Liver (tissue), 9 donors: ENCODE results near the gene ARL5A. TPM values are rescaled to one million over a fixed set of nuclear protein-coding genes. Genes with fewer than 3 reads are reported as not detected.

Source experiments
- DNase-seq: peaks from one replicate; pipeline ENCODE4 v3.0.0-alpha.2; 2017; ENCODE audit warnings: low spot score
- H3K27ac ChIP-seq, 2 donors: one replicate each; pipeline ENCODE4 v1.7.0; 2013; ENCODE audit warnings: inconsistent platforms in 2 of 2, low read length in 2 of 2, control low read depth in 1 of 2, low read depth in 1 of 2, mild to moderate bottlenecking in 1 of 2
- H3K27me3 ChIP-seq, 4 donors: one replicate each; pipeline versions ENCODE4 v1.6.1 to v1.7.0; 2013; ENCODE audit warnings: low read length in 3 of 4, inconsistent platforms in 1 of 4, mild to moderate bottlenecking in 1 of 4, moderate library complexity in 1 of 4; ENCODE audit not compliant: control insufficient read depth in 4 of 4, insufficient read depth in 4 of 4
- H3K36me3 ChIP-seq, 4 donors: one replicate each; pipeline versions ENCODE4 v1.6.1 to v1.7.0; 2013; ENCODE audit warnings: low read length in 3 of 4, mild to moderate bottlenecking in 3 of 4, low read depth in 1 of 4, moderate library complexity in 1 of 4; ENCODE audit not compliant: control insufficient read depth in 4 of 4, insufficient read depth in 3 of 4
- H3K4me1 ChIP-seq, 4 donors: one replicate each; pipeline versions ENCODE4 v1.6.1 to v1.7.0; 2013; ENCODE audit warnings: low read length in 3 of 4, mild to moderate bottlenecking in 3 of 4, moderate library complexity in 1 of 4; ENCODE audit not compliant: control insufficient read depth in 4 of 4, insufficient read depth in 4 of 4
- H3K4me3 ChIP-seq, 3 donors: one replicate each; pipeline versions ENCODE4 v1.6.1 to v1.7.0; 2013; ENCODE audit warnings: low read length in 3 of 3, control low read depth in 1 of 3, low read depth in 1 of 3, mild to moderate bottlenecking in 1 of 3
- H3K9ac ChIP-seq, 2 donors: one replicate each; pipeline ENCODE4 v1.7.0; 2013; ENCODE audit warnings: low read length in 2 of 2, mild to moderate bottlenecking in 2 of 2, moderate library complexity in 2 of 2, control low read depth in 1 of 2, low read depth in 1 of 2
- H3K9me3 ChIP-seq, 4 donors: one replicate each; pipeline versions ENCODE4 v1.6.1 to v1.7.0; 2013; ENCODE audit warnings: low read length in 3 of 4; ENCODE audit not compliant: control insufficient read depth in 4 of 4
- EGR1 ChIP-seq, 2 donors: IDR thresholded peaks; 2 replicates each; pipeline ENCODE4 v1.6.1; 2016 to 2018; ENCODE audit warnings: antibody characterized with exemption in 2 of 2, low read depth in 2 of 2
- FOXA1 ChIP-seq: IDR thresholded peaks from 2 replicates; pipeline ENCODE4 v1.6.1; 2016; ENCODE audit warnings: antibody characterized with exemption
- FOXA2 ChIP-seq: IDR thresholded peaks from 2 replicates; pipeline ENCODE4 v1.6.1; 2016; ENCODE audit warnings: antibody characterized with exemption
- GABPA ChIP-seq, 2 donors: IDR thresholded peaks in 1 of 2; conservative IDR thresholded peaks in 1 of 2; 2 replicates each; pipeline ENCODE4 v1.6.1; 2016; ENCODE audit warnings: antibody characterized with exemption in 2 of 2, mild to moderate bottlenecking in 1 of 2, moderate library complexity in 1 of 2
- HNF4A ChIP-seq, 2 donors: conservative IDR thresholded peaks; 2 replicates each; pipeline ENCODE4 v1.6.1; 2016; ENCODE audit warnings: antibody characterized with exemption in 2 of 2, mild to moderate bottlenecking in 2 of 2
- HNF4G ChIP-seq: IDR thresholded peaks from 2 replicates; pipeline ENCODE4 v1.6.1; 2016; ENCODE audit warnings: antibody characterized with exemption
- JUND ChIP-seq, 2 donors: IDR thresholded peaks; 2 replicates each; pipeline ENCODE4 v1.6.1; 2016; ENCODE audit warnings: antibody characterized with exemption in 2 of 2
- RAD21 ChIP-seq, 2 donors: IDR thresholded peaks; 2 replicates each; pipeline ENCODE4 v1.6.1; 2016; ENCODE audit warnings: antibody characterized with exemption in 2 of 2, mild to moderate bottlenecking in 2 of 2
- RXRA ChIP-seq, 2 donors: IDR thresholded peaks; 2 replicates each; pipeline ENCODE4 v1.6.1; 2017 to 2018; ENCODE audit warnings: antibody characterized with exemption in 2 of 2, mild to moderate bottlenecking in 1 of 2
- SP1 ChIP-seq: IDR thresholded peaks from 2 replicates; pipeline ENCODE4 v1.6.1; 2018; ENCODE audit warnings: antibody characterized with exemption, mild to moderate bottlenecking
- TAF1 ChIP-seq: conservative IDR thresholded peaks from 2 replicates; pipeline ENCODE4 v1.6.1; 2016; ENCODE audit warnings: antibody characterized with exemption, mild to moderate bottlenecking
- YY1 ChIP-seq: IDR thresholded peaks from 2 replicates; pipeline ENCODE4 v1.6.1; 2016; ENCODE audit warnings: antibody characterized with exemption, mild to moderate bottlenecking
- WGBS: extraction: QIAGEN DNeasy Blood & Tissue Kit; methylation state at CpG from one replicate; pipeline ENCODE4 v1.1.7; 2013; 5-methylcytosine and 5-hydroxymethylcytosine counted together
- polyA plus RNA-seq, 2 donors: library from polyadenylated mRNA; stranded (reverse) in 1 of 2; unstranded in 1 of 2; fragments of 200-250 nt in 1 of 2; fragments of >200 nt in 1 of 2; fragmentation: Nextera tagmentation in 1 of 2; extraction: Ambion mirVana in 1 of 2; gene quantifications; one replicate each; pipeline versions ENCODE4 v1.2.1 to v1.2.3, GENCODE V29; 2013 to 2015
- total RNA-seq, 2 donors: library from RNA; depleted of rRNA; stranded (reverse); fragments of >200 nt; gene quantifications; one replicate each; pipeline ENCODE4 v1.2.3, GENCODE V29; 2014
- TF ChIP-seq, protein P1 (sequence below): IDR thresholded peaks from 2 replicates; pipeline ENCODE4 v1.6.1; 2016; ENCODE audit warnings: antibody characterized with exemption
- TF ChIP-seq, protein P2 (sequence below): IDR thresholded peaks from 2 replicates; pipeline ENCODE4 v1.6.1; 2016; ENCODE audit warnings: antibody characterized with exemption
- TF ChIP-seq, protein P3 (sequence below): IDR thresholded peaks from 2 replicates; pipeline ENCODE4 v1.6.1; 2016; ENCODE audit warnings: antibody characterized with exemption
- TF ChIP-seq, protein P4 (sequence below): fragments of 150-350 bp; IDR thresholded peaks from 2 replicates; pipeline ENCODE4 v1.5.1; 2017; ENCODE audit warnings: improper control_type of control experiment, low read depth, low read length; ENCODE audit not compliant: missing input control
- TF ChIP-seq, protein P5 (sequence below): IDR thresholded peaks from 2 replicates; pipeline ENCODE4 v1.6.1; 2016; ENCODE audit warnings: antibody characterized with exemption, mild to moderate bottlenecking
- donor health status: healthy.
- donor health status: healthy.
- donor health status: healthy.
- donor health status: healthy.
- donor health status: healthy.

The ARL5A gene
- total and polyA plus RNA-seq, 4 donors = 9.0 to 41.6 (median 18.0) TPM

DNA sequence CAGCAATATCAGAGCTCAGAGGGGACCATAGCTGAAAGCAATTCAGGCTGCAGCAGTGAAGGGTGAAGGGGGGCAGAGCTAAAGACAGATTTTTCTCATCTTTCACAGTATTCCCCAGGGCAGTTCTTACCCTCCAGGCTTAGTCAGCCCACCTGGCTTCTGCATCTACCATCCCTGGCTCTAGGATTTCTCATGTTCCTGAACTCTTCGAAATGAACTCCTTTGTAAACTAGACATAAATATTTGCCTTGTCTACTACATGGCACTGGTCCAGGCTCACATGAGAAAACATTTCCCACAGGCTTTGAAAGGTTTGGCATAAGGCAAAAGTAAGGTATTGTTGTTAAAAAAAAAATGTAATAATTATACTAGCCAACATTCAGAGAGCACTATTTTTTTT, 70.4 kb downstream of the ARL5A start:
- 15% methylated on average over 1 of the region's 1 CpG for WGBS
- Histone ChIP-seq H3K27me3 (no peaks in the 10 kb centered on the region), H3K4me3 (no peak overlapping the region), H3K4me1 (no peaks in the 10 kb centered on the region), H3K27ac (no peak overlapping the region), H3K9ac (no peak overlapping the region), H3K9me3 (no peaks in the 10 kb centered on the region), H3K36me3 (no peaks in the 10 kb centered on the region)
- TF ChIP-seq EGR1 (IDR thresholded peaks at IDR 0.05; ENCODE audit: low read depth in 2 of 2) = no peak
- TF ChIP-seq, protein P1, sequence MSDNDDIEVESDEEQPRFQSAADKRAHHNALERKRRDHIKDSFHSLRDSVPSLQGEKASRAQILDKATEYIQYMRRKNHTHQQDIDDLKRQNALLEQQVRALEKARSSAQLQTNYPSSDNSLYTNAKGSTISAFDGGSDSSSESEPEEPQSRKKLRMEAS = no peak
- TF ChIP-seq, protein P2, sequence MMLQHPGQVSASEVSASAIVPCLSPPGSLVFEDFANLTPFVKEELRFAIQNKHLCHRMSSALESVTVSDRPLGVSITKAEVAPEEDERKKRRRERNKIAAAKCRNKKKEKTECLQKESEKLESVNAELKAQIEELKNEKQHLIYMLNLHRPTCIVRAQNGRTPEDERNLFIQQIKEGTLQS = no peak
- no peak for TF ChIP-seq RXRA (IDR thresholded peaks at IDR 0.05)
- TF ChIP-seq GABPA (IDR thresholded peaks at IDR 0.05 in 1 of 2, conservative IDR thresholded peaks at IDR 0.05 in 1 of 2) = no peak
- TF ChIP-seq SP1 = no peak
- TF ChIP-seq, protein P3, sequence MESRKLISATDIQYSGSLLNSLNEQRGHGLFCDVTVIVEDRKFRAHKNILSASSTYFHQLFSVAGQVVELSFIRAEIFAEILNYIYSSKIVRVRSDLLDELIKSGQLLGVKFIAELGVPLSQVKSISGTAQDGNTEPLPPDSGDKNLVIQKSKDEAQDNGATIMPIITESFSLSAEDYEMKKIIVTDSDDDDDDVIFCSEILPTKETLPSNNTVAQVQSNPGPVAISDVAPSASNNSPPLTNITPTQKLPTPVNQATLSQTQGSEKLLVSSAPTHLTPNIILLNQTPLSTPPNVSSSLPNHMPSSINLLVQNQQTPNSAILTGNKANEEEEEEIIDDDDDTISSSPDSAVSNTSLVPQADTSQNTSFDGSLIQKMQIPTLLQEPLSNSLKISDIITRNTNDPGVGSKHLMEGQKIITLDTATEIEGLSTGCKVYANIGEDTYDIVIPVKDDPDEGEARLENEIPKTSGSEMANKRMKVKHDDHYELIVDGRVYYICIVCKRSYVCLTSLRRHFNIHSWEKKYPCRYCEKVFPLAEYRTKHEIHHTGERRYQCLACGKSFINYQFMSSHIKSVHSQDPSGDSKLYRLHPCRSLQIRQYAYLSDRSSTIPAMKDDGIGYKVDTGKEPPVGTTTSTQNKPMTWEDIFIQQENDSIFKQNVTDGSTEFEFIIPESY = no peak
- no peak for TF ChIP-seq RAD21 (IDR thresholded peaks at IDR 0.05)
- TF ChIP-seq JUND (IDR thresholded peaks at IDR 0.05) = no peak
- TF ChIP-seq YY1 = no peak
- no peak for TF ChIP-seq TAF1
- no peak for TF ChIP-seq FOXA2
- TF ChIP-seq, protein P4, sequence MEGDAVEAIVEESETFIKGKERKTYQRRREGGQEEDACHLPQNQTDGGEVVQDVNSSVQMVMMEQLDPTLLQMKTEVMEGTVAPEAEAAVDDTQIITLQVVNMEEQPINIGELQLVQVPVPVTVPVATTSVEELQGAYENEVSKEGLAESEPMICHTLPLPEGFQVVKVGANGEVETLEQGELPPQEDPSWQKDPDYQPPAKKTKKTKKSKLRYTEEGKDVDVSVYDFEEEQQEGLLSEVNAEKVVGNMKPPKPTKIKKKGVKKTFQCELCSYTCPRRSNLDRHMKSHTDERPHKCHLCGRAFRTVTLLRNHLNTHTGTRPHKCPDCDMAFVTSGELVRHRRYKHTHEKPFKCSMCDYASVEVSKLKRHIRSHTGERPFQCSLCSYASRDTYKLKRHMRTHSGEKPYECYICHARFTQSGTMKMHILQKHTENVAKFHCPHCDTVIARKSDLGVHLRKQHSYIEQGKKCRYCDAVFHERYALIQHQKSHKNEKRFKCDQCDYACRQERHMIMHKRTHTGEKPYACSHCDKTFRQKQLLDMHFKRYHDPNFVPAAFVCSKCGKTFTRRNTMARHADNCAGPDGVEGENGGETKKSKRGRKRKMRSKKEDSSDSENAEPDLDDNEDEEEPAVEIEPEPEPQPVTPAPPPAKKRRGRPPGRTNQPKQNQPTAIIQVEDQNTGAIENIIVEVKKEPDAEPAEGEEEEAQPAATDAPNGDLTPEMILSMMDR = no peak
- no peak for TF ChIP-seq FOXA1
- TF ChIP-seq, protein P5, sequence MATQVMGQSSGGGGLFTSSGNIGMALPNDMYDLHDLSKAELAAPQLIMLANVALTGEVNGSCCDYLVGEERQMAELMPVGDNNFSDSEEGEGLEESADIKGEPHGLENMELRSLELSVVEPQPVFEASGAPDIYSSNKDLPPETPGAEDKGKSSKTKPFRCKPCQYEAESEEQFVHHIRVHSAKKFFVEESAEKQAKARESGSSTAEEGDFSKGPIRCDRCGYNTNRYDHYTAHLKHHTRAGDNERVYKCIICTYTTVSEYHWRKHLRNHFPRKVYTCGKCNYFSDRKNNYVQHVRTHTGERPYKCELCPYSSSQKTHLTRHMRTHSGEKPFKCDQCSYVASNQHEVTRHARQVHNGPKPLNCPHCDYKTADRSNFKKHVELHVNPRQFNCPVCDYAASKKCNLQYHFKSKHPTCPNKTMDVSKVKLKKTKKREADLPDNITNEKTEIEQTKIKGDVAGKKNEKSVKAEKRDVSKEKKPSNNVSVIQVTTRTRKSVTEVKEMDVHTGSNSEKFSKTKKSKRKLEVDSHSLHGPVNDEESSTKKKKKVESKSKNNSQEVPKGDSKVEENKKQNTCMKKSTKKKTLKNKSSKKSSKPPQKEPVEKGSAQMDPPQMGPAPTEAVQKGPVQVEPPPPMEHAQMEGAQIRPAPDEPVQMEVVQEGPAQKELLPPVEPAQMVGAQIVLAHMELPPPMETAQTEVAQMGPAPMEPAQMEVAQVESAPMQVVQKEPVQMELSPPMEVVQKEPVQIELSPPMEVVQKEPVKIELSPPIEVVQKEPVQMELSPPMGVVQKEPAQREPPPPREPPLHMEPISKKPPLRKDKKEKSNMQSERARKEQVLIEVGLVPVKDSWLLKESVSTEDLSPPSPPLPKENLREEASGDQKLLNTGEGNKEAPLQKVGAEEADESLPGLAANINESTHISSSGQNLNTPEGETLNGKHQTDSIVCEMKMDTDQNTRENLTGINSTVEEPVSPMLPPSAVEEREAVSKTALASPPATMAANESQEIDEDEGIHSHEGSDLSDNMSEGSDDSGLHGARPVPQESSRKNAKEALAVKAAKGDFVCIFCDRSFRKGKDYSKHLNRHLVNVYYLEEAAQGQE = no peak
- no peak for TF ChIP-seq HNF4A (conservative IDR thresholded peaks at IDR 0.05)
- no peak for TF ChIP-seq HNF4G
- no peak for DNase-seq

DNA sequence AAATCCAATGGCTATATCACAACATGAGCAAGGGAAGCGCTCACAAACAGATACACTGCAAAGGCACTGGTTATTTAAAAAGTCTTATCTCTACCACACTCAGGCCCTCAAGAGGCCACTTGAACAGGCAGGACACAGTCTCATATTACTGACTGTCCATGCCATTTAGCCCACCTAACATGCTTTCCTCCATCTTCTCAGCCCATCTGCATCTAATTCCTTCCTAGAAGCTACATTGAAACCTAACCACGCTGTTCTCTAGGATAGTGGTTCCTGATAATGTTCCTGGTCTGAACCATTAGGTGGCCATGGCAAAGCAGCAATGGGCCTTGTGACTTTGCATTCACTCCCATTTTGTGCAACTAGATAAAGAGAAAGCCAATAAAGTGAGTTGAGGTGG, 71.4 kb downstream of the ARL5A start:
- TF ChIP-seq, protein P2 = no peak
- TF ChIP-seq JUND (IDR thresholded peaks at IDR 0.05) = no peak
- TF ChIP-seq RXRA (IDR thresholded peaks at IDR 0.05) = no peak
- TF ChIP-seq GABPA (IDR thresholded peaks at IDR 0.05 in 1 of 2, conservative IDR thresholded peaks at IDR 0.05 in 1 of 2) = no peak
- TF ChIP-seq, protein P4 = no peak
- H3K9me3 ChIP-seq = no peaks in the 10 kb centered on the region
- WGBS = over 99% methylated on average over 2 of the region's 2 CpGs
- H3K27me3 ChIP-seq = no peaks in the 10 kb centered on the region
- H3K27ac ChIP-seq = no peak overlapping the region
- no peak overlapping the region for H3K4me3 ChIP-seq
- H3K9ac ChIP-seq = no peak overlapping the region
- DNase-seq = no peak
- no peaks in the 10 kb centered on the region for H3K4me1 ChIP-seq
- H3K36me3 ChIP-seq = no peaks in the 10 kb centered on the region
